Effector CD4-positive, alpha-beta T cell (primary cell): ENCODE measurements around the gene MAPK1.
"Not testable (repeated sequence)": the region's sequence is repeated elsewhere in the genome, so short reads cannot be mapped to it uniquely, and the experiment has no call there.

Experiments
- DNase-seq: peaks from one replicate; pipeline ENCODE4 v3.0.0-alpha.2; 2020

MAPK1 gene

DNA sequence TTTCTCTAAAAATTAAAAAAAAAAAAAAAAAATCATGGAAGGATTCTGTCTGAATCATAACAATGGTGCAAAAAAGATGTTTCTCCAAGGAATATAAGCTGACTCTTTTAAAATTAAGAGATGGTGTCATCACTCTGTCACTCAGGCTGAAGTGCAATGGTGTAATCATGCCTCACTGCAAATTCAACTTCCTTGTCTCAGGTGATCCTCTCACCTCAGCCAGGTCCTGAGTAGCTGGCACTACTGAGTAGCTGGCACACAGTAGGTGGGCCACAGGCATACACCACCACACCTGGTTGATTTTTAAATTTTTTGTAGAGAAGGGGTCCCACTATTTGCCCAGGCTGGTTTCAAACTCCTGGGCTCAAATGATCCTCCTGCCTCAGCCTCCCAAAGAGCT is 77.1 kb downstream of the MAPK1 start:
- DNase-seq, result no peak

DNA sequence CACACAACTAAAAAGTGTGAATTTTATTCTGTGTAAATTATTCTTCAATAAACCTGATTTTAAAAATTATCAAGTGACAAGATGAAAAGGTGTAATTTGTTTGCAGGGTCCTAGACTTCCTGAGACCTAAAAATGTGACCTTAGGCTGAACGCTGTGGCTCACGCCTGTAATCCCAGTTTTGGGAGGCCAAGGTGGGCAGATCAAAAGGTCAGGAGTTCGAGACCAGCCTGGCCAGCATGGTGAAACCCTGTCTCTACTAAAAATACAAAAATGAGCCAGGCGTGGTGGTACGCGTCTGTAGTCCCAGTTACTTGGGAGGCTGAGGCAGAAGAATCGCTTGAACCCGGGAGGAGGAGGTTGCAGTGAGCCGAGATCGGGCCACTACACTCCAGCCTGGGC is 79.9 kb downstream of the MAPK1 start:
- DNase-seq, result not testable (repeated sequence)

DNA sequence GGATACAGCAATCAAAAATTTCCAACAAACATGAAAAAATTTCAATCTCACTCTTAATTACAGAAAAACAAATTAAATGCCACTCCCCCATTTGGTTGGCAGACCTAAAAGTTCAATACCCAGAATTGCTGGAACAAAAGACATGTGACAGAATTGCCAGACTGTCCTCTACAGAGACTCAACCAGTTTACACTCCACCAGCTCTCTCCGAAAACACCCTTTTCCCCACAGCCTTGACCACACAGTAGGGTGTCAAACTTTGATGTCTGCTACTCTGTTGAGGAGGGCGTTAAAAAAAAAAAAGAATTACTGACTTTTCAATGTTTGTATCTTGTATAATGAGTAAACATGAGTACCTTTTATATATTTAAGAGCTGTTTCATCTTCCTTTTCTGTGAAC is 87.2 kb downstream of the MAPK1 start:
- no peak for DNase-seq

DNA sequence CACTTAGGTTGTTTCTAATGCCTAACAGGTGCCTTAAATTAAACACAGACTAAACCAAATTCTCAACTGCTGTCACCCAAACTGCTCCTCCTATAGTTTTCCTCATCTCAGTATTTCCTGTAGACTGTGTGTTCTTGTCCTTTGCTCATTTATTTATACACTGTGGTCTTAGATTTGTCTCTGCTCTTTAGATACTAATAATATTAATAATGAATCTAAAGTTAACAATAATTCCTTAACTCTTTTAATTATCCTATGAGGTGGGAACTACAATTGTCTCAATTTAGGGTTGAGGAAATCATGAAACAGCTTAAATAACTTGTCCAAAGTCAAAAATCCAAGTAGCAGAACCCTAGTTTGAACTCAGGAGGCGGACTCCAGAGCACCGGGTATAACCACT is 88.0 kb downstream of the MAPK1 start:
- no peak for DNase-seq

DNA sequence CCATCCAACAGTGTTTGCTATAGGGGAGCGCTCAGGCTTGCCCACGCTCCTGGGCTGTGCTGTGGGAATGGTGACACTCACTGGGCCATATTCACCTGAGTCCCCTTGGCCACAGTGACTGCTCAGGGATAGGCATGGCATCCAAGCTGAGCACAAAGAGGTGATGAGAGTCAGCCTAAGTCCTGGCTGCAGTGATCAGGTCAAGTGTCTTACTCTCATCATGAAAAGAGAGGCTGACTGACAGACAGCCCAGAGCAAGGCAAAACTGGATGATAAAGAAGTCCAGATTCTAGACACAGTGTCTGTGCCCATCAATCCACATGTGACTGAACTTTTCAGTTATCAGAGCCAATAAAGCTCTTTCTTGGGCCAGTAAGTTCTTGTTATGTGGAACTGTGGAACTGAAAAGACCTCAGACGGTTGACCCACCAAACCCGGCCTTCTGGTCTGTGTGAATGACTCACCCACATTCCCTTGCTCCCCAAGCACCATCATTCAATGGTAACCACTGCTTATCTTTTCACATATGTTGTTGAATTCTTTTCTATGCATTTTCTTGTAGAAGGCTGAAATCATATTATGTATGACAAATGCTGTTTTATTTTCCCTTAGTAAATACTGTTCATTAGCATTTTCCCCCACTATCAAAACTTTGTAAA is 88.6 kb downstream of the MAPK1 start:
- DNase-seq, result no peak

DNA sequence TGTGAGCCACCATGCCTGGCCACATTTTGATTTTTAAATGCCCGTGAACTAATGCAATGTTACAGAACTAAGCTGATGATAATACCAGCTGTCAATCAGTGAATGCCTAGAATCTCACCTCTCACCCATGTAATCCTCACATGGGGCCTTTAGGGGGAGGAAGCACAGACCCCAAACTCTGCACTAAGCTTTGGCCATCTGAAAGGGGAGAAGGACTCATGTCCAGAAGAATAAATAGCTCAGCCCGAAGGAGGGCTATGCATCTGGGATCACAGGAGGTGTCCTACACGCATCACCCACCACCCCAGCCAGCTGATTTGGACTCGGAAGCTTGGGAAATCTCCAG is 95.8 kb downstream of the MAPK1 start:
- no peak for DNase-seq

DNA sequence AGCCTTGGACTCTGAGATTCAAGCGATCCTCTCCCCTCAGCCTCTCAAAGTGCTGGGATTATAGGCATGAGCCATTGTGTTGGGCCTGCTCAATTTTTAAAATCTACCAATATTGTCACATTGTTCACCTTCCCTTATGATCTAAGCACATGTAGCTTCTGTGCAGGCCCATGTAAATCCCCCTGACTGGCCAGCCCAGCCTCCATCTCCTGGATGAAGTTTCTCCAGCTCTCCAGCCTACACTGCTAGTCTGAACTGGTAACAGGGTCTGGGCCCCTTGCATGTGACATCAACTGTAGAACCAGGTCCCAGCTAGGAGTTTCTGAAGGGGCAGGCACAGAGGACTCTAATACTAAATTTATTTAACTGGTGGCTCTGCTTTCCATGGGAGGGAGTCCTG is 99.0 kb downstream of the MAPK1 start:
- no peak for DNase-seq

DNA sequence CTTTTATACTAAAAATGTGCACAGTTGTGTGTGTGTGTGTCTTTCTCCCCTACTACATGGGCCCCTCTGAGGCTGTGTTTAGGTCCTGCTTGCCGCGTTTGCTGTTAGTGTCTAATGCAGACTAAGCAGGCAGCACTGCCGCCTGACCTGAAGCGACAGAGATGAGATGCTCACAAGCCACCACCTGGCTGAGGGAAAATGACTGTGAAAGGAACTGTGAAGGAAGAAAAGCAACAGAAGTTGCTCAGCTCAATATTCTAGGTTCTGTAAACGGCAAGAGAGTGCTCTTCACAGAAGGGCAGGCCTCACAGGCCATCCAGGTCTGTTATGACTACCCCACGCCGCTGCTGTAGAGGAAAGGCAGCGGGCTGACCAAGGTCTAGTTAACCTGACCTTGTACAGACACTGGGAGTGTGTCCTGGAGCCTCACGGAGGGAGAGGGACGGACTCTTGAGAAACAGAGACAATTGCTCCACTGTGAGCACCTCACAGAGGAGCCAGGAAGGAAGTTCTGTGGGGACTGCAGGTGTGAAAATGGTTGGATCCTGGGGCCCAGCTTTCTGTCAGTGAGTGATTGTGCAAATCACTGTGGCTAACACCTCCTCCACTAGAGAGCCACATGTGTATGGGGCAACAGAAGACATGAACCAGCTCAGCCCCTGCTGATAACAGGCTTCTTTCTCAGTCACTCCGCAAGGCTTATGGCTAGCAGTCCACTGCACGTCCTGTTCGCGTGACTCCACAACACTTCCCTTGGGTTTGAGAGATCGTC is 100.6 kb downstream of the MAPK1 start:
- peak; percentile 41 for DNase-seq

DNA sequence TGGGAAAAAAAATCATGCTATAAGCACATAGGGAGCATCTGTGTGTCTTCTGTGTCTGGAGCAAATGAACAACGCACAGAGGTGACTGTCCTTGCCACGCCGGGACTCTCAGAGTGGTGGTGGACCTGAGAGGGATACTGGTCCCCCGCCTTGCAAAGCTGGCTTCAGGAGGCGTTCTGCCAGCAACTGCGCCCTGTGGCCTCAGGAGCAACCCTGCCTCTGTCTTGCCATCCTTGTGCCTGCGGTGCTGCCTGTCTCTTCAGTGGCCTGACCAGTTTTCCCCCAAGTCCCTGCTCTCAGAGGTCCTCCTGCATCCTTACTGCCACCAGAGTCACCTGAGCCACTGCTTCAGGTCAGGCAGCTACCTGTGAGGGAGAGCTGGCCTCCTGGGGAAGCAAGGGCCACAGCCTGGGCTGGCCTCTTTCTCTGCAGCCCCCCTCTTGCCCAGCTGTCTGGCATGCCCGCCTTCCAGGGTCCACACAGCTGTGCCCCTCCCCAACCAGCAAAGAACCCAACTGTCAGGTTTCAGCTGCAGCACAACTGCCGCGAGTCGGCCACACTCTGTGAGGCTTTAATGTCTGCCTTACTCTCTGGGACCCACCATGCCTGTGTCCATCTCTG is 101.4 kb downstream of the MAPK1 start:
- no peak for DNase-seq

DNA sequence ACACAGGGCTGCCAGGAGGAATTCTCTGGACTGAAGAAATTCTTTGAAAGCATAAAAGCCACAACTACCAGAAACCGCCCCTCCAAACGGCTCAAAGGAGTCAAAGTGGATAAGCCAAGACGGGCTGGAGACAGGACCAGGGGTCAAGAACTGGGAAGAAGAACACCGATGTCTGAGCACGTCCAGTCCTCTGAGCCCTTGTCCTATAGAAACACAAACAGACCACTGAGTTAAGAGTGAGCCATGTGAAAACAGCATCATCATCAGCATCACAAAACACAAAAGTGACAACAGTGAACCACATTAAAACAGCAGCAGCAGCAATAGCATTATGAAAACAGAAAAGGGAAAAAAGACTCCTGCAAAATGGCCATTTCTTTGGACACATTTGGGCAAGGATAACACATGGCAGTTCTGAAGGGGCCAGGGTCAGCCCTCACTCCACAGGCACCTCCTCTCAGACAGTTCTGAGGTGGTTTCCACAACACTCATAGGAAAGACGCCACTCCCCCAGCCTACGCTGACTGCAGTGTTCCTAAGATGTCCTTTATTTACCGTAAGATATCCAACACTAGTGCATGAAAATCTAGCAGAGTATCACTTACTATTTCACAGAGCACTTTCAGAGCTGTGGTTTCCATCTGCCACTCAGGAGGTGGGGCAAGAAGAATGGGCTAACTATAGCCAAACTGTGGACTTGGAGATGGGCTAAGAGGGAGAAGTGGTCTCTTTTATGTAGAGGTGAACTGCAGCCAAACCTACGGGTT is 103.2 kb downstream of the MAPK1 start:
- no peak for DNase-seq

DNA sequence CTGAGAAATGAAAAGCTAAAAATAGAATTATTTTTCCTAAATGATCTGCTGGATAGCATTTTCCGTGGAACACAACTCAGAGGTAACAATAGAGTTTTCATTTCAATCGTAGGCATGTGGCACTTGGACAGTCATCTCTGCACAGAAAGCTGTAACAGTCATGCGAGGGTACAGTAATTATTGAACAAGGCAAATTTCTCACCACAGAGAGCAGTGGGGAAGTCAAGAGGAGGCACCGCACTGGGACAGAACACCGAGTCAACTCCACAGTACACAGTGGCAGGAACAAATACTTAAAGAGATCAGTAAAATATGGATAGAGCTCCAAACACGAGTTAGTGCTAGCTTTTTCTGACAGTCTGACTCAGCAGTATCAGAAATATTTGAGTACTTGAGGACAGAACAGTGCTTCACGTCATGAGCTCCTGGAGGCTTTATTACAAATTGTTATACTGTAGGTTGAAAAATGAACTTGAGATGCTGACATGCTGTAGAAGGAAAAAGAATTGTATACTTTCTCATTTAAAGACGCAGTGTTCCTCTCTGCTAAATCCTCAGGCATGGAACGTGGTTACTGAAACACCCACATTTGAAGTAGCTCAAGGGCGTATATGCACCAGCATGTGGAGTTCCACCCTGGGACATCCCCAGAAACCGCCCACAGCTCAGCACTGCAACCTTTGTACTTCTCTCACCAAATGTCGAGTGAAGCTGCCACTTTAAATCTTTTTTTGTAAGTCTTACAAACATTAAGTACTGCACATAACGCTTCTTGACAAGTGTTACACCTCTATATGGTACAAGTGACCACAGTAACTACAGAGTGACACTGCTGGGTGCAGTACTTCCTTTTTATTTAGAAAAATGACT is 104.5 kb downstream of the MAPK1 start:
- no peak for DNase-seq

DNA sequence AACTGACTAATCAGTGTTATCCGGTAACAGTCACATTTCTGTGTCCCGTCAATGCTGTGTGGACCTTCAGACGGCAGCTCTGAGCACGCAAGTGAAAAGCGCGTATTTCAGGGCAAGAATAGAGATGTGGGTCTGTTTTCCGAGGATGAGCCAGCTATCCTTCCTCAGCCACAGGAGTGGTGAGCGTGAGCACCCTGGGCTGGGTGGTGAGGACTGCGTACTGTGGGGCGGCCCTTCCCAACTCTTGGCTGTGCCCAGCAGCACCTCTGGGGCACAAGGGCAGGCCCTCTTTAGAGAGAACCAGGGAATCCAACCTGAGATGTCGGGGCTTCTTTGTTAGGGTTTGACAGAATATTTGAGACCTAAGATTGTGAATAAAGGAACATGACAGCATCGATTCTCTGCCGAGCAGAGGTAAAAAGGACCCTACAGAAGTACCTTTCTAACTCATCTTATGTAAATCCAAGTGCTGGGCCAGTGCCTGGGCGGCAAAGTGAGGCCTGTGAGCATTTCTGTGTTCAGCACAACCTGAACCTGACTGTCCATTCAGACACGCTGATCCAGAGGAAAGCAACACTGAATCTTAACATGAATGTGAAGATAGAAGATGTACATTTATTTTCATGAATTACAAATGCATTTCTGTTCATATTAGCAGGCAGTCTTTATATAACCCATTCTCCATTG is 105.3 kb downstream of the MAPK1 start:
- DNase-seq, result no peak

DNA sequence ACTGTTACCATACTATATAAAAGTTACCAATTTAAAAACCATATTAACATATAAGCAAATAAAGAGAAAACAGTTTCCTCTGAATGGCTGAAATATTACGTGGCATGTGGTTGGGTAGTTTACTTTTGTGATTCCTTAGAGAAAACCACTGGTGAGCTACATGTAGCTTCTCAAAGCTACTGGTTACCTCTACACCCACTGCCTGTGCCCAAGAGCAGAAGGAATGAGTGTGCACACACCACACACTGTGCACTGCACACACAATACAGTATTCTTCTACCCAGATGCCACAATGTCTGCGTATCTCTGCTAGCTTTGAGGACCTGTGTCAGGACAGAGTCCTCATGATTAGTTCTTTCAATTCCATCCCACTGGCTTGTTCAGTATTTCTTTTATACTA is 106.4 kb downstream of the MAPK1 start:
- no peak for DNase-seq

DNA sequence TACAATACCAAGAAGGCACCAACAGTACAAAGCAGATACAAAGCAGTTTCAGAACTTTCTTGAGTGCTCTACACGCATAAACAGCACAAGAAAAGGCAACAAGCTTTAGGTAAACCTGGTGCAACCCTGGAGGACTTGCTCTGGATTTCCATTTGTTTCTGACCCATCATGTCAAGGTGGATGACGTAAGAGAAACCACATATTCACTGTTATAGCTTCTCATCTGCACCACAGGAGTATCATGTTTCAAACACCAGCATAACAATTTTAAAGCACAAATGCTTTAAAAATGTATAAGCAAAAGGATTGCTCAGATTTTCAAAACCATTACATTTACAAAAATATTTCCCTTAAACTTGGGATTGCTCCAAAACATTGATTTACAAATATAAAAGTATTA is 106.8 kb downstream of the MAPK1 start:
- no peak for DNase-seq

DNA sequence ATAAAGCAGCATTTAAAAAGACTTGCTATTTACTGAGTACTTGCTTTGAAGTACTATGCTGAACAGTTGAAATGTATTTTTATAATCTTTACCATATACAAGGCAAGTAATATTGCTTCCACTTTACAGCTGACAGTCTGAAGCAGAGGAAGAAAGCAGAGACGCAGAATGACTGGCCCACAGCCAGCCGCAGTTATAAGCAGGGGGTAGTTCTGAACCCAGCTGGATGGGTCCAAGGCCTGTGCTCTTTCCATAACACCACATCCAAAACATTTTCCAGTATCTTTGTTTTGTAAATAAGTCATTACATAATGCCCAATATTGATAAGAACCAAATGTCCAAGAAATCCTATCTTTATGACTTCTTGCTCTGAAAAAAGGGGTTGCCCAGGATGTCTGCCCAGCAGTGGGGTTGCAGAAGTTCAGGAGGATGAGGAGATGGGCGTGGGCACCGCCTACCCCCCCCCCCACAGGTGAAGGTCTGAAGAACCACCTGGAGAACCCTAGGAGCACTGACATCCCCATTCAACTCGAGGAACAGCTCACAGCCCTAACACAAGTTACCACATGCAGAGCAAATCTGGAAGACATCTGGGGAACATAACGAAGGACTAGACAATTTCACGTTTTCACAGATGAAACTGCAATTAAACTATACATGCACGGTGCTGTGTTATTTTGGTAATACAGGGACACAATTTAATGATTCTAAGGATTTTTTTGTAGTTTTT is 107.6 kb downstream of the MAPK1 start:
- DNase-seq, result no peak

DNA sequence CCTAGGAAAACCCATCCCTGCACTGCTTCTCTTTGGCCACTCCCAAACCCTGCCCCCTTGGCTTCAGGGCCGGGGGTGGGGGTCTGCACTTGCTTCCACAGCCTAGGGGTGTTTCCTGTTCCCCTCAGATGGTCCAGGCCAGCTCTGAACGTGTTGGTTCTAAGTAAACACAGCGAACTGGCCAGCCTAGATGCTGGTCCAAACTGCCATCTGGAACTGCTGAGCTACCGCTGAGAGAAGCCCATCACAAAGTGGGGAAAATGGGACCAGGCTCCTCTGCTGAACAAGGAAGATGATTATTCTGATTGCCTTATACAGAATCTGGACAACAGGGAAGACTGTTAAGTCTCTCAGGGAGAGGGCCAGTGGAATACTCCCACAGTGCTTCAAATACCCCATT is 108.4 kb downstream of the MAPK1 start:
- DNase-seq, result no peak

DNA sequence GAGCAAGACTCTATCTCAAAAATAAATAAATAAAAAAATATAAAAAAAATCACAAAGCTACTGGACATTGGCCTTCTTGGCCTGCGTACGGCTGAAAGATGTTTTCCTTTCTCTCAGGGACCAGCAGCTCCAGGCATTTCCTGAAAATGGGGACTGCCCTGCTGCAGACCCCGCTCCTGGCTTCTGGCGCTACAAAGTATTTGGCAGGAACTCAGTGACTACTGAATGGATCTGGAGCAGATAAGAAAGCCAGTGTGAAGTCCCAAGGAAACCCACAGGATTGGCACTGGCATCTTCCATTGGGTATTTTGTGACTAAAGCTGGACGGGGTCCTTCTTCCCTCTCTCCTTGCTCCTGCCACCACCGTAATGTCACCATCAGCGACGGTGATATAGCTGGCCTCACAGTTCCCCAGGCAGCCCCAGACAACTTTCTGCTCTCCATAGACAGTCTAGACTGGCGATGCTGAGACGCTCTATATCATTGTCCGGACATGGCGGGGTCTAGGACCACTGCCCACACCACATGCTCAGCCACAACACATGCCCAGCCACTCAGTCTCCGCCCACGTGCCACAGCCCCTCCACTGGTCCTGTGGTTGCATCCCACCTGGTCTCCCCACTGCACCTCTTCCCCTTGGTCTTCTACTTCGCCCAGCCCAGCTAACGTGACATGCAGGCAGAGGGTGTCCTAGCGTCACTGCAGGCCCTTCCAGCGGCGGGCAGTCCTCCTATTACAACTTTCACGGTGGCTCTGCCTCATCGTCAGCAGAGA is 109.2 kb downstream of the MAPK1 start:
- DNase-seq, result no peak

DNA sequence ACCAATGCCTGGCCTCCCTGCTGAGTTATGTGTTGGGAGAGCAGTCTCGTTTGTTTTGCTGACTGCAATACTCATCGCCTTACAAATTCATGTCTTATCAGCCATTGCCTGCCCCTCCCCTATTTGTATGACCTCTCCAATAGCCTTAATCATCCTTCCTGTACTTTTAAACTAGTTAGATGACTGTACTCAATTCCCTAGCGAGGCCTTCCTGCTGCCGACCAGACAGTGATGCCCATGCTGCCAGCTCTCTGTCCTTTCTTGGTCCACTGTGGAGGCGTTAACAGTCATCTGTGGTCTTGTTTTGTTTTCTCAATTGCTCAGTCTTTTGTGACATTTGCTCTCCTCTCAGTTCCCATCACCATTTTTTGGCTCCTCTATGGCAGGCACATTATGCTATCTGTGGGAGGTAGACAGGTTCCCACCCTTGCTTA is 111.6 kb downstream of the MAPK1 start:
- DNase-seq, result no peak

DNA sequence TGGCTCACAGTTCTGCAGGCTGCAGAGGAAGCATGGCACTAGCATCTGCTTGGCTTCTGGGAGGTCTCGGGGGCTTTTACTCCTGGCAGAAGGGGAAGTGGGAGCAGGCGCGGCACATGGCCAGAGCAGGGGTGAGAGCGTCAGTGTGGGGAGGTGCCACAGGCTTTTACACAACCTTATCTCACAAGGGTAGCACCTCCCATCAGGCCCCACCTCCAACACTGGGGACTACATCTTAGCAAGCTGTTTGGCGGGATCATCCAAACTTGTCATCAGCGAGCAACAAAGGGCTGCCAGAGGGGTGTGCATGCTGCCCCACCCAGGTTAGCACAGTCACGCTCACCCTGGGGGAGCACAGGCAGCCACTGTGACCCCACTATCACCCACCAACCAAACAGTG is 112.9 kb downstream of the MAPK1 start:
- no peak for DNase-seq

DNA sequence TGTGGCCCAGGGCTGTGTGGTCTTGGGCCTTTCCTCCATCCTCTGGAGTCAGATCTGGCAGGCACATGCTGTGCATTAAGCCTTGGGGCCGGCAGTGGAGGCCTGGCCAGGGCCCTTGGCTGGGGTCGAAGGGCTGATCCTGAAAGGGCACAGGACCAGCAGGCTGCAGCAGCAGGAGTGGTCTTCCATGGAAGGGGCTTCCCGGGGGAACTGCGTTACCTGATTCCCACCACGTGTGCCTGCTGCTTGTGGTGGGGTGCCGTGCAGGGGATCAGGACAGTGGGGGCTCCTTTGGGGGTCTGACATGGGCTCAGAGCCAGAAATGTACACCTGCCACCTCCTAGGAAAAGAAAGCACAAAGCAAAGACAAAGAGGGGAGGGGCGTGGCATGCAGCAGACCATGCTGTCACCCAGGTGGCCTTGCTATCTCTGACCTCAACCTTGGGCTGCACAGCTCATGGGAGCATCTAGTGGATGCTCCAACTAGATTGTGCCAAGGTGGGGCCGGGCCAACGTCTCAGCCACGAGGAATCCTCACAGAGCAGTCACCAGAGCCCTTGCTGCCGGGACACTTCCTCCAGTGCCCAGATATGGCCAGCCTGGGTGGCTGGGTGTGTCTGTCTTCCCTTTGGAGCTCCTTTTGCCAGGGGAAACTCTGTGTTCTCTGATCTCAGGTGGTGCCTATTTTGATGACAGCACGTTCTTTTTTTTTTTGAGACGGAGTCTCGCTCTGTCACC is 113.9 kb downstream of the MAPK1 start:
- DNase-seq, result no peak
